Cardiac fibroblast (primary cell): ENCODE data around the gene DERL3.

ENCODE experiments used
- DNase-seq, 2 donors: peaks; one replicate each; pipeline versions ENCODE4 v3.0.0 to v3.0.0-alpha.2; 2010; ENCODE audit warnings: low read depth in 2 of 2
- H3K4me3 ChIP-seq, 2 donors: replicated peaks in 1 of 2; 1 replicate in 1 of 2; 2 replicates in 1 of 2; pipeline ENCODE4 v1.5.1; 2011; ENCODE audit warnings: low read depth in 2 of 2, low read length in 2 of 2, mild to moderate bottlenecking in 2 of 2, moderate library complexity in 1 of 2
- CTCF ChIP-seq: IDR thresholded peaks from one replicate; pipeline ENCODE4 v1.5.1; 2011; ENCODE audit warnings: low read depth, mild to moderate bottlenecking, low read length, inconsistent platforms

Gene DERL3

GRCh38 chr22:23838681-23839468, at the start of gene DERL3:
Gene DERL3, minus strand, starts transcription at chr22:23839006. Its CDS starts 19 bp downstream, at chr22:23838987.
- peak; percentile 97 for DNase-seq
- no peak for TF ChIP-seq CTCF
- H3K4me3 ChIP-seq = peak within 1 kb of the TSS; percentile 37 to 55

- no peak for TF ChIP-seq CTCF
- DNase-seq = no peak
- H3K4me3 ChIP-seq = no peak overlapping the region
Observed at GRCh38 chr22:23884140-23884539, 45.3 kb upstream of the DERL3 start.

DNA sequence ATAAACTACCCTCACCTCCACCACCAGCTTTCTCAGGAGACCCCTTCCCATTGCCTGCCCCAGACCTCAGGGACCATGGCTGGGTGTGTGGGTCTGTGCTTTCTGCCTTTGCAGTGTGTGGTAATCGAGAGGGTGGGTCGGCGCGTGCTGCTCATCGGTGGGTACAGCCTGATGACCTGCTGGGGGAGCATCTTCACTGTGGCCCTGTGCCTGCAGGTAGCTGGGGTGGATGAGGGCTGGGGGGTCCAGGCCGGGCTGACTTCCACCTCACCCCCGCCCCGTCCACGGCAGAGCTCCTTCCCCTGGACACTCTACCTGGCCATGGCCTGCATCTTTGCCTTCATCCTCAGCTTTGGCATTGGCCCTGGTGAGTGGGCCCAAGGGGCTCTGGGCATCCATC, 44.9 kb upstream of the DERL3 start:
- no peak for DNase-seq
- no peak overlapping the region for H3K4me3 ChIP-seq
- no peak for TF ChIP-seq CTCF

DNA sequence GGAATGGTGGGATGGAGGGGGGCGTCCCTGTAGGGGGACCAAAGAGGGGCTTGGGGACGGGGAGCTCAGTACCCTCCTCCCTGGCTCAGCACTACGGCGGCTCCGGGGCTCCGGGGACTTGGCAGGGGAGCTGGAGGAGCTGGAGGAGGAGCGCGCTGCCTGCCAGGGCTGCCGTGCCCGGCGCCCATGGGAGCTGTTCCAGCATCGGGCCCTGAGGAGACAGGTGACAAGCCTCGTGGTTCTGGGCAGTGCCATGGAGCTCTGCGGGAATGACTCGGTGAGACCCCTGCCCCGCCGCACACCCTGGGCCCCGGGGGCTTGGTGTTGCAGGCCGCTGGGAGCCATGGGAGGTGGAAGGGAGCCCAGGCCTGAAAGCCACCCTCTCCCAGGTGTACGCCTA, 43.6 kb upstream of the DERL3 start:
- no peak for TF ChIP-seq CTCF
- no peak overlapping the region for H3K4me3 ChIP-seq

GRCh38 chr22:23878219-23878618, 39.4 kb upstream of the DERL3 start:
- no peak for DNase-seq
- TF ChIP-seq CTCF = no peak
- H3K4me3 ChIP-seq = no peak overlapping the region

More for the DNA sequence above, 43.6 kb upstream of the DERL3 start:
- DNase-seq = no peak

DNA sequence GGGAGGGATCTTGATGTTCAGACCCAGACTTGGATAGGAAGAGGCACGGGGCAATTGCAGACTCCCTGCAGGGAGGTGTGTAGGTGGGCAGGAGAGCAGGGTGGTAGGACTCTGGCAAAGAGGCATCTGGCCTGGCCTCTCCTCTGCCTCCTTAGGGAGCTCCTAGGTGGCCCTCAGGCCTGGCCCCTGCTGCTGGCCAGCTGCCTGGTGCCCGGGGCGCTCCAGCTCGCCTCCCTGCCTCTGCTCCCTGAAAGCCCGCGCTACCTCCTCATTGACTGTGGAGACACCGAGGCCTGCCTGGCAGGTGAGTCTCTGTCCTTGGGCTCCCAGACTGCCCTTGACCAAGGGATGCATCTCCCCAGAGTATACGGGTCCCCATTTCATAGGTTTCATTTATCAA, 38.8 kb upstream of the DERL3 start:
- no peak for DNase-seq
- TF ChIP-seq CTCF = no peak
- H3K4me3 ChIP-seq = no peak overlapping the region

DNA sequence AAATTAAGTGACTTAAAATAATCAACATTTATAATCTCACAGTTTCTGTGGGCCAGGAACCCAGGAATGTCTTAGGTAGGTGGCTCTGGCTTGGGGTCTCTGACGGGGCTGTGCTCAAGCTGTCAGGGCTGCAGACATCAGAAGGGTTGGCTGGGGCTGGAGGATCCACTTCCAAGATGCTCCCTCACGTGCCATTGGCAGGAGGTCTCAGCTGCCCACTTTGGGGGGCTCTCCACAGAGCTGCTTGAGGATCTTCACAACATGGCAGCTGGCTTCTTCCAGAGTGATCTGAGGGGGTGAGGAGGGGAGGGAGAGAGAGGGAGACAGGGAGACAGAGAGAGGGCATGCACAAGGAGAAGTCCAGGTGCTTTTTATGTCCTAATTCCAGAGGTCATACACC, 37.0 kb upstream of the DERL3 start:
- no peak overlapping the region for H3K4me3 ChIP-seq
- no peak for DNase-seq
- no peak for TF ChIP-seq CTCF
